ENCODE measurements around the gene SLC30A1.

DNA sequence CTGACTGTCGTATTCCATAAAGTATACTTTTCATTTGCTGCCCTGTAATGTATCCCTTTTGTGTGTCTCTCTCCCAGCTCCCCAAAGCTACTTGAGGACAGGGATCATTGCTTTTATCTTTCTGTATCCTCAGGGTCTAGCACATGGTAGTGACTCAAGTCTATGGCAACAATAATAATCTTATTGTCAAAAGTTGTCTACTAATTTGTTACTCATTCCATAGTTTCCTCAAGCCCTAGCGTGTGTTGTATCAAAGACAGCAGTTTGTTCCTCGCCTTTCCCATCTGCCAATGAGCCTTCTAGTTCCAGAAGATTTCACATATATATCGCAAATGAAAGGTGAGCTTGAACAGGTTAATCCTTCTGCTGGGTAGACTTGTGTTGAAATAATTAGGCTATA, 9.8 kb upstream of the SLC30A1 start:
- TF ChIP-seq CTCF (IDR thresholded peaks at IDR 0.05) (no peak), POLR2A (IDR thresholded peaks at IDR 0.05) (no peak)

Measured in Peyer's patch (tissue), 4 donors.